ENCODE data around the gene MRGPRD.

DNA sequence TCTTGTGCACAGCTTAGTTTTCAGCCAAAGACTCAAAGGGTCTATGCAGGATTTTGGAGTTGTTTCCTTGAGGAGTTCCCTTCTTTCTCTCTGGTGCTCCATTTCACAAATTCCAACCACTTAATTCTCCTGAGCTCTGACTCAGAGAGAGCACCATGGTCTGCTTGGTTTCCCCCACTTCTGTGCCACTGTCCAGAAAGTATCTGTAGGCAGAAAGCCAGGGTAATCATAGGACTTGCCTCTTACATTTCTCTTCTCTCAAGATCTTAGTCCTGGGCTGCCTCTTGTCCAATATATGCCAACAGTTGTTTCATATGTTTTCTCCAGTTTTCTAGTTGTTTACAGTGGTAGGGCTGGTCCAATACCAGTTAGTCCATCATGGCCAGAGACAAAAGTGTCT, 6.4 kb upstream of the MRGPRD start:
- TF ChIP-seq, protein P1, sequence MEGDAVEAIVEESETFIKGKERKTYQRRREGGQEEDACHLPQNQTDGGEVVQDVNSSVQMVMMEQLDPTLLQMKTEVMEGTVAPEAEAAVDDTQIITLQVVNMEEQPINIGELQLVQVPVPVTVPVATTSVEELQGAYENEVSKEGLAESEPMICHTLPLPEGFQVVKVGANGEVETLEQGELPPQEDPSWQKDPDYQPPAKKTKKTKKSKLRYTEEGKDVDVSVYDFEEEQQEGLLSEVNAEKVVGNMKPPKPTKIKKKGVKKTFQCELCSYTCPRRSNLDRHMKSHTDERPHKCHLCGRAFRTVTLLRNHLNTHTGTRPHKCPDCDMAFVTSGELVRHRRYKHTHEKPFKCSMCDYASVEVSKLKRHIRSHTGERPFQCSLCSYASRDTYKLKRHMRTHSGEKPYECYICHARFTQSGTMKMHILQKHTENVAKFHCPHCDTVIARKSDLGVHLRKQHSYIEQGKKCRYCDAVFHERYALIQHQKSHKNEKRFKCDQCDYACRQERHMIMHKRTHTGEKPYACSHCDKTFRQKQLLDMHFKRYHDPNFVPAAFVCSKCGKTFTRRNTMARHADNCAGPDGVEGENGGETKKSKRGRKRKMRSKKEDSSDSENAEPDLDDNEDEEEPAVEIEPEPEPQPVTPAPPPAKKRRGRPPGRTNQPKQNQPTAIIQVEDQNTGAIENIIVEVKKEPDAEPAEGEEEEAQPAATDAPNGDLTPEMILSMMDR (IDR thresholded peaks at IDR 0.05) = no peak
- TF ChIP-seq POLR2AphosphoS5 (IDR thresholded peaks at IDR 0.05) = no peak
- TF ChIP-seq POLR2A (IDR thresholded peaks at IDR 0.05) = no peak
- TF ChIP-seq EP300 (IDR thresholded peaks at IDR 0.05) = no peak
